GM19397 (cell line): ENCODE data around the gene RAPGEF6.
"Not testable (repeated sequence)": the region's sequence is repeated elsewhere in the genome, so short reads cannot be mapped to it uniquely, and the experiment has no call there.

Experiments
- ATAC-seq: cut with Tn5 transposase; IDR thresholded peaks from one replicate; pipeline ENCODE4 v1.9.1; 2021; ENCODE audit warnings: mild to moderate bottlenecking, moderate library complexity; ENCODE audit not compliant: unreplicated experiment

Gene RAPGEF6

DNA sequence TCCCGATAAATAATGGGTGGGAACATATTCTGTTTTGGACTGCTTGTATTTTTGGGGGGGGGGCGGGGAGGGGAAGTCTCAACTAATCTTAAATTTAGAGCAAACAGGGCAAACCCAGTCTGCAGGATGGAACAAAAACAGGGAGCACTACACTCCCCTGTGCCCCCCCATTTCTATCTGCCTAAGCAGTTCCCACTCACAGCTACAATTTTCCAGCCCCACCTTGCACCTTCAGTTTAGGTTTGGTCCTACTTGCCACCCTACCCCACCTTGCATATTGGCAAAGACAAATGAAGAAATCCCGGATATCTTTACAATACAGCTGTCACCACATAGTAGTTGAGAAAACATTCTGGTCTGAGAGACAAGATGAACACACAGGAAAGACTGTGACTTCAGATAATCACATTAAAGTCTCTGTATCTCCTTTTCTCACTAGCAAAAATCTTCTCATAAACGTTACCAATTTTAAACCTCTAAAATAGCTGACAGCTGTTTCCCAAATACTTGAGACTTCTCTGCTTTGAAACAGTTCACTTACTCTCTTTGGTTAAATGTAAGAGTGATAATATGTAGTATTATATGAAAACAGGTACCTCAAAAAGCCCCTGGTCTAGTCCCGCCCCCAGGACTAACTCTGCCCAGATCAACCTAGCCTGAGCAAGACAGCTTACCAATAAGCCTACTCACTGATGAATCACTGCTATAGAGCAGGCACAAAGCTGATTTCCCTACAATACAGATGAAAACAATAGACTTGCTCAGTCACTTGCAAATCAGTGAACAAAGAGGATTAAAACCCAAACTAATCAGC lies 5.2 kb upstream of the RAPGEF6 start:
- ATAC-seq: no peak

DNA sequence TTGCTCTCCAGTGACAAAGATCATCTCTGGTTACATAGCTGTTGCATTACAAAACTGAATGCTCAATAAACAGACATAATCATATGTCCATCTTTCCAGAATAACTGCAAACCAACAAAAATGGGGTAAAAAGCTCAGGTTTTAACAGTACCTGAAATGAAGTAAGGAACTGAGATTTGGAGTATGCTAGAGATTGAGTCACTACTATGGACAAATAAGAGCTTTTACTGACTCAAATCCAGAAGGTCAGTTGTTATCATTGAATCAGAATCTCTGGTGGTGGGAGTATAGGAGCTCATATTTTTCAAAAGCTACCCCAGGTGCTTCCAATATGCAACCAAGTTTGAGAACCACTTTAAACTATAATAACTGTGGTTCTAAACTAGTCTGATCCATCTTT lies 4.1 kb upstream of the RAPGEF6 start:
- ATAC-seq: no peak

DNA sequence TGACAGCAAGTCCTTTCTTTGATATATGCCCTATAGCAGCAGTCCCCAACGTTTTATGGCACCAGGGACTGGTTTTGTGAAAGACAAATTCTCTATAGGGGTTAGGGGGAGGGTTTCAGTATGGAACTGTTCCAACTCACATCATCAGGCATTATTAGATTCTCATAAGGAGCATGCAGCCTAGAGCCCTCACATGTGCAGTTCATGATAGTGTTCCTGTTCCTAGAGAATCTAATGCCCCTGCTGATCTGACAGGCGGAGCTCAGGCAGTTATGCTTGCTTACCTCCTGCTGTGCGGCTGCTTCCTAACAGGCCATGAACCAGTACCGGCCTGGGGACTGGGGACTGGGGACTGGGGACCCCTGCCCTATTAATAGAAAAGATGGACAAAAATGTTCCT lies 2.7 kb upstream of the RAPGEF6 start:
- ATAC-seq: no peak

DNA sequence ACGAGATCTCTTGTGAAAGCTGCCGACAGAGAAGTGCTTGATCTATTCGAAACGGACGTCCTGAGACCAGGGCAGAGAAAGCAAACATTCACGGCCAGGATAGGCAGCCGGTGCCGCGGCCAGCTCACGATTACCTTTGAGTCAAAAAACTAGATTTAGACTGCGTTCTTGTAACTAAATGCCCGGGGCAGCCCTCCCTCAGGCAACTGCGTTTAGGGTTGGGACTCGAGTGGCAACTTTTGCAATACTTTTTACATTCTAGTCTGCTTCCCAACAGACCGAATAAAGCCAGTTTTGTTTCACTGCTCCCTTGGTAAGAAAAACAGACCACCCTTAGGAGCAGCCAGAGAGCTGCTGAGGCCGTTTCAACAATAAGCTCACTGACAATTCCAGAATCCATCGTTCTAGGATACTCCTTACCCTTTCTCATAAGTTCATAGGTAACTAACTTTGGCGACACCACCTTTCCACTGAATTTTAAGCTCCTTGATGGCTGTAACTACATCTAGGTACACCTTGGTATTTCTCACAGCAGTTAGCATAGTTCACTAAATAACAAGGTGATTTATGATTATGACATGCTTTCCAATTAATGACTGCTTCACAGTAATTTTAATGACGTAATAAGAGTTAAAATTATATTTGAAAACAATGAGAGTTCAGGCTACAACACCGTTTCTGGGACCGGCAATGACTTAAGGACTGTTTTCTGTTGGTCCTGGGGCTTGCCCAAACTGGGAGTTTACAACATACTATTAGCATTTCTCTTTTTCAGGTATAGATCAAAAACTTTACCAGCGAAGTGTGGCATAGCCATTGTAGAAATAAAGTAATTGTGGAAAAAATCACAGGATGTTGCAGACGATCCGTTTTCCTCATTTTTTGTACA lies 899 bp upstream of the RAPGEF6 start:
- no peak for ATAC-seq

DNA sequence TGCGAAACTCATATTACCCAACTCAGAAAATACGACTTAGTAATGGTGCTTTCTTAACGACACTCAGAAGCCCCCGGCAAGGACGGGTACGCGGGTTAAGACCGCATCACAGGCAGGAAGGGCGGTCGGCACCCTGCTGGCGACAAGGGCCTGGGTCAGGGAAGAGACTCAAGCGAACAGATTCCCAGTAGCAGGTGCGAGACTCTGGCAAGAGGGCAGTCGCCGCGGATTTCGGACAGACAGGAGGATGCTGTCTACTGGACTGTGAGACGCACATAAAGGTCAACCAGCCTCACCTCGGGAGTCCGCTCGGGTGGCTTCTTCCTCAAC lies 398 bp downstream of the RAPGEF6 start:
- ATAC-seq: peak; percentile 23

DNA sequence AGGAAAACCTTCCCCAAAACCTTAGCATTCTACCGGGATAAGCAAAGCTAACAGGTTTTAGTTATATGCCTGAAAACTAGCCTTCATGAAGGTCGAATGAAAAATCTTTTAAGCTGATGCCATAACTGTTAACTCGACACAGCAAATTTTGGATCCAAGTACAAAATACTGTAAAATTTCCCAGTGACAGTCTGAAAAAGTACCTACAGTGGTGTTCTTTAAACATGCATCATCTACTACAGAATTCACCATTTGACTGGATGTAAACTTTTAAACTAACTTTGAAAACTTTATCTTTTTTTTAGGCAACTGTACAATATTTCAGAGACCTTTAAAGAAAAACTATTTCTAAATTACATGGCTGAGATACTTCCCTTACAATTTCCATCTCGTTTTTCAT lies 791 bp downstream of the RAPGEF6 start:
- ATAC-seq: no peak

DNA sequence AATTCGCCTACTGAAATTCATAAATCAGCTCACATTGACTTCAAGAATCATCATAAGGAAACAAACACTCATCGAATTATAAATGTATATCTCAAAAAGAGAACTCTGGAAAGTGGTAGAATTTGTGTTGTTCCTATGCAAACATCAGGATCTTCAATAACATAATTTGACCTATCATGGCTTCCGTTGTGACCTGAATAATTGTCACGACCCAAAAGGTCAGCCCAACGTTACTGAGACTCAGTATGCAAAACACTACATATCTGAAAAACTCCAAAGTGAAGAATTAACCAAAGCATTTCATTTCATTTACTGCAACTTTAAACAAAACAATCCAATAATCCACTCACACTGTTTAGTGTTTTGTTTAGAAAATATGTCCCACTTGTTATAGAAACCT lies 1.2 kb downstream of the RAPGEF6 start:
- no peak for ATAC-seq

DNA sequence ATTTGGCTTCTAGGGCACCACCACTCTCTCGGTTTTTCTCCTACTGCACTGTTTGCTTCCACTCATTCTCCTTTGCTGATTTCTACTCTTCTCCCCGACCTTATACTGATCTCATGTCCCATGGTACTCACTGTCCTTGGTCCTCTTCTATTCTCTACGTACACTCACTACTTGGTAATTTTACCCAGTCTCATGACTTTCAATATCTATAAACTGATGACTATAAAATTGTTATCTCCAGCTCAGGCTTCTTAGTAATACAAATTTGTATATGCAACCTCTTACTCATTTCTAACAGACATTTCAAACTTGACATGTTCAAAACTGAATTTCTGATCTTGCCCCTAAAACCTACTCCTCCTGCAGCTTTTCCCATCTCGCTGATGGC lies 4.1 kb downstream of the RAPGEF6 start:
- ATAC-seq: no peak

DNA sequence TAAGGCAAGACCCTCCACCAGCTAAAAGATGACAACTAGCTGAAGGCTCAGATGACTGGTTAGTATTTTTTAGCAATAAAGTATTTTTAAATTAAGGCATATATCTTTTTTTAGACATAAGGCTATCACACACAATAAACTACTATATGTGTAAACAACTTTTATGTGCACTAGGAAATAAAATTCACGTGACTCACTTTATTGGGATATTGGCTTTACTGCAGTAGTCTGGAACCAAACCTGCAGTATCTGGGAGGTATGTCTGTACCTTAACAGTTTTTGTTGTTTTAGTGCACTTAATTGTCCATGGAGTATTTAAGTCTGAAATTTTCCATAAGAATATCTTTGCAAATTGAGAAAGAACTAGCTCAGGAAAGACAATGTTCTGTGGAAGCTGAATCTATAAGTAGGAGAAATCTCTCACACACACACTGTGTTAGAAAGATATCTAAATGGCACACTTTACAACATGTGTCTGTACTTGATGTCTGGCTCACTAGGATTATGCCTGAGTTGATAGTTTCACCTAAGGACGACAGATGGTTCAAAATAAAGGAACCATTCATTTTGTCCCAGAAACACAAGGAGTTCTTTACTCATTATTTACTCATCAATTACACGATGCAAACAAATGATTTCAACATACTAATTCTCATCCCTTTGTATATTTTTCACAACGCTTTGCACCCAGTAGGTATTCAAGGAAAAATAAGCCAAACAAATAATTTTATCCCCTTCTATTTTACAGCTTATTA lies 4.6 kb downstream of the RAPGEF6 start:
- ATAC-seq: no peak

DNA sequence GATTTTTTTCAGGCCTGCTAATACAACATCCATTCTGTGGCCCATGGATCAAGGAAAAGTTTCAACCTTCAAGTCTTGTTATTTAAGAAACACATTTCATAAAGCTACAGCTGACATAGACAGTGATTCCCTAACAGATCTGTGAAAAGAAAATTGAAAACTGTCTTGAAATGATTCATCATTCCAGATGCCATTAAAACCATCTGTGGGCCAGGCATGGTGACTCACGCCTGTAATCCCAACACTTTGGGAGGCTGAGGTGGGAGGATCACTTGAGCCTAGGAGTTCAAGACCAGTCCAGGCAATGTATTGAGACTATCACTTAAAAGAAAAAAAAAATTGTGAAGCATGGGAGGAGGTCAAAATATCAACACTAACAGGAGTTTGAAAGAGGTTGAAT lies 6.0 kb downstream of the RAPGEF6 start:
- ATAC-seq: no peak

DNA sequence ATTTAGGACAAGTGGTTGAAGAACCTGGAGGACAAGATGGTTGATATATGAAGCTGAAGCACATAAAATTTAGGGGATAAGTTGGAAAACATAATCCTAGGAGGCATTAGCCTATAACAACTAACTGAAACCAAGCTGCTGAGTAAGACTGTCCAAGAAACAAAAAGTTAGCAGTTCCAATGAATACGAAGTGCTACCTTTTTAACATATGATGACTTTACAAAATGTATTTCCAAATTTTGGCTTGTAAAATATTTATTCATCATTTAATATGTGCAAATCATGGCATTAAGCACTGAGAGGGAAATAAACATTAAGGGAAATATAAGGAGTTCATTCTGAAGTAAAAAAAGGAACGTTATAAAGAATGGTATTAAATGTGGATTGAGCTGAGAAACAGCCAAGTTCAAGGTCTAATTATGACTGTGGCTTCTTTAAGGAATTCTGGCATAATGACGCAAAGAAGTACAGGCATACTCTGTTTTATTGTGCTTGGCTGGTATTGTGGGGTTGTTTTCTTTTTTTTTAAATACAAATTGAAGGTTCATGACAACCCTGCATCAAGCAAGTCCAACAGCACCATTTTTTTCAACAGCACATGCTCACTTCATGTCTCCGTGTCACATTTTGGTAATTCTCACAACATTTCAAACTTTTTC lies 7.7 kb downstream of the RAPGEF6 start:
- ATAC-seq: no peak

DNA sequence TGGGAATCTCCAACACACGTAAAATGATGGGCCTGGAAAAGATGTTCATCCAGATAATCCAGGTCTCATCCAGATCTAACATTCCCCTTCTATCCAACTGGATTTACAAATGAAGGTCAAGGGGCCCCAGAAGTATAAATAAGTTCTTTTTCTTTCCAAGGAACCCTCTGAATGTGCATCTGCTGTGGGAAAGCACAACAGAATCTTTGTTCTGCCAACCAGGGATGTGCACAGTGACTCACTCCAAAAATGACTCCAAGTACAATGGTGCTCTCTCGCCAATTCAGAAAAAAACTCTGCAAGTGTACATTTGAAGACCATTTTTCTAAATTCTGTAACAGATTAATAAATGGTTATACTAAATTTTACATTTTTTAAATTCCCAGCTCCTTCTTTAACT lies 12.4 kb downstream of the RAPGEF6 start:
- ATAC-seq: no peak

DNA sequence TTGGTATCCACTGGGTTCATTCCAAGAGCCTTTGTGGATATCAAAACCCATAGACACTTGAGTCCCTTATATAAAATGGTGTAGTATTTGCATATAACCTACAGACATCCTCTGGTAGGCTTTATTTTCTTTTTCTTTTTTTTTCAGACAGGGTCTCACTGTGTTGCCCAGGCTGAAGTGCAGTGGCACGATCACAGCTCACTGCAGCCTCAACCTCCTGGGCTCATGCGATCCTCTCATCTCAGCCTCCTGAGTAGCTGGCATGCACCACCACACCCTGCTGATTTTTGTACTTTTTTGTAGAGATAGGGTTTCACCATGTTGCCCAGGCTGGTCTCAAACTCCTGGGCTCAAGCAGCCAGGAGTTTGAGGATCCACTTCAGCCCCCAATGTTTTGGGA lies 13.9 kb downstream of the RAPGEF6 start:
- ATAC-seq: not testable (repeated sequence)

DNA sequence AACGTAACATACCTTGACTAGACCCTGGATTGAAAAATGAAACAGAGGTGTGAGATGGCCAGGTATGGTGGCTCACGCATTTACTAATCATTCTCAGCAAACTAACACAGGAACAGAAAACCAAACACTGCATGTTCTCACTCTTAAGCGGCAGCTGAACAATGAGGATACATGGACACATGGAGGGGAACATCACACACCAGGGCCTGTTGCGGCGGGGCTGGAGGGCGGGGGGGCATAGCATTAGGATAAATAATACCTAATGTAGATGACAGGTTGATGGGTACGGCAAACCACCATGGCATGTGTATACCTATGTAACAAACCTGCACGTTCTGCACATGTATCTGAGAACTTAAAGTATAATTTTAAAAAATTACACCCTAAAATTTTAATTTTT lies 15.9 kb downstream of the RAPGEF6 start:
- no peak for ATAC-seq

DNA sequence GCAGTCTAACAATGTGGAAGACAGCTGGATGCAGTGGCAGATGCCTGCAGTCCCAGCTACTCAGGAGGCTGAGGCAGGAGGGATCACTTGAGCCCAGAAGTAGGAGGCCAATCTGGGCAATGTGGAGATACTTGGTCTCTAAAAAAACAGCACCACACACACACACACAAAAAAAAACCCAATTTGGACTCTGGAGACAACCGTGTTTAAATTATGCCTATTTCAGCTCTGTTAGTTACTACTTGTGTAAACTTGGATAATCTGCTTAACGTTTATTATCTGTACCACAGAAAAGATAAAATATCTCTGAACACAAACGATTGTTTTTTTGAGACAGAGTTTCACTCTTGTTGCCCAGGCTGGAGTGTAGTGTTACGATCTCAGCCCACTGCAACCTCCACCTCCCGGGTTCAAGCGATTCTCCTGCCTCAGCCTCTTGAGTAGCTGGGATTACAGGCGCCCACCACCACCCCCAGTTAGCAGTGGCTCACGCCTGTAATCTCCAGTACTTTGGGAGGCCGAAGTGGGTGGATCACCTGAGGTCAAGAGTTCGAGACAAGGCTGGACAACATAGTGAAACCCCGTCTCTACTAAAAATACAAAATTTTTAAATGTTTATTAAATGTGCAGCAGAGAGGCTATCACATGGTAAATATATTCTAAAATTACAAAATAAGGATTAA lies 17.7 kb downstream of the RAPGEF6 start:
- no peak for ATAC-seq

DNA sequence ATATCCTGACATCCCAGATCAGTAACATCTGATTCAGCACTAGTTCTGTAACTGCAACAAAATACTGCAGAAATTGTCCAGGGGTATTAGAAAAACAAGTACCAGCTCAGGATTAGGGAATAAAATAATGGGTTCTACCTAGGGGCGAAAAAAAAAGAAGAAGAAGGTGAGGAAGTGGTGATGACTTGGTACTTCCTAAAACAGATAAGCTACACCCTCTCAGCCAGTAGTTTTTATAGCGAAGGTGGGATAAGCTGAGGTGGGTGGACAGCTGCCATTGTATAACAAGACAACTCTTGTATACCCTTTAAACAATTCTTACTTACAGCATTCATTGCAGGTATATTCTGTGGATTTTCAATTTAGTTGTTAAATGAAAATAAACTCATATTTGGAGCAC lies 19.1 kb downstream of the RAPGEF6 start:
- no peak for ATAC-seq

DNA sequence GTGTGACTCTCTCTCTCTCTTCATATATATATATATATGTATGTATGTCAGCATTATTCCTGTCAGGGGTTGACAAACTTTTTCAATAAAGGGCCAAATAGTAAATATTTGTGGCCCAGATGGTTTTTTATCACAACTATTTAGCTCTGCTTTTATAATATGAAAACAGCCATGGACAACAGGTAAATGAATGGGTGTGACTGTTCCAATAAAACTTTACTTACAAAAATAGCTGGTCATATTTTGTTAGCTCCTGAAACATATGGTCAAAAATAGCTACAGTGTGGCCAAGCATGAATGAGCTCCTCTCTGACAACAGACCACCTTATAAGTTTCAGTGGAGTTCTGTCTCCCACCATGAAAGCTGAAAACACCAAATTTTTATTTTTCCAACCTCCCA lies 21.6 kb downstream of the RAPGEF6 start:
- ATAC-seq: no peak

DNA sequence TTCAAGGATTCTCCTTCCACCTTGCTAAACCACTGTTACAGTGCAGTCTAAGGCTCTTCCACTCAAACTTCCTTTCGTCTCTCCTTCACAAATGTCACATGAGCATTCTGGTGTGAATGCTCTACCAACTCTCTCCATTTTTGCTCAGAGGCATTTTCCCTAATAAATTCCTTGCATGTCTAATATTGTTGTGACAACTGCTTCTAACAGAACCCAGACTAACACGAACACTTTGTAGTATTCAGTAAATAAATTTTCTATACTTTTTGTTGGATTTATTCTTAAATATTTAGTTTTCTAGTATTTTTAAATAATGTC lies 24.0 kb downstream of the RAPGEF6 start:
- no peak for ATAC-seq

DNA sequence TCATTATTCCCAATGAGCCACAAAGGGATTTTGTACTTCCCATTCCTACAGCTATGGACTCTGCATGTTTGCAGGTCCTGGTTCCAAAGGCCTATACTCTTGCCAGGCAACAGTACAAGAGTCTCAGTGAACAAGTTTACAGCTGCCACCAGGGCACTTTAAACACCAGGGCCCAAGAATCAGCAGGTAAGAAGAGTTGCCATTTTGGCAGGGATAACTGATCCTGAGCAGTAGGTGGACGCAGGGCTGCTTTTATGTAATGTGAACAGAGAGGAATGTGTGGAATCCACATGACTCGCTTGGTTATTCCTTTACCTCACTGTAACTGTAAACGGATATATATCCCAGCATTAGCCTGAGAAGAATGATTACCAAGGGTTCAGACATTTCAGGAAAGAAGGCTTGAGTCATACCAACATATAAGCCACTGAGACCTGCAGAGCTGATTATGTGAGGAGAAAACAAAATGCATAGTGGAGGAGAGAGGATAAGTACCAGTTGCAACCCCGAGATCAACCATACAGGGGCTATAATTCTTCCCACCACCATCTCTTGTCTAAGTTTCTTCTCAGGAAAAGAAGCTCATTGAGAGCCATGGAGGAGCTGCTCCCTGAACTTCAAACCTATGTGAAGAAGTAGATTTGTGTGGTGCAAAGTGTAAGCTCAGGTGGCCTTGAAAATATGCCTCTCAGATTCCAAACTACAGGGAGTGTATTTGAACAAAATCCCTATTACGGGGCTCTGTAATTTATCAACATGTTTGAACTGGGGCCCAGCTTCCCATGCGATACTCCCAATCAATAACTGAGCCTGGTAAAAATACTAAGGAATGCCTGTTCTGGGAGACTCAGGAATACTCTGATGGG lies 24.6 kb downstream of the RAPGEF6 start:
- no peak for ATAC-seq

DNA sequence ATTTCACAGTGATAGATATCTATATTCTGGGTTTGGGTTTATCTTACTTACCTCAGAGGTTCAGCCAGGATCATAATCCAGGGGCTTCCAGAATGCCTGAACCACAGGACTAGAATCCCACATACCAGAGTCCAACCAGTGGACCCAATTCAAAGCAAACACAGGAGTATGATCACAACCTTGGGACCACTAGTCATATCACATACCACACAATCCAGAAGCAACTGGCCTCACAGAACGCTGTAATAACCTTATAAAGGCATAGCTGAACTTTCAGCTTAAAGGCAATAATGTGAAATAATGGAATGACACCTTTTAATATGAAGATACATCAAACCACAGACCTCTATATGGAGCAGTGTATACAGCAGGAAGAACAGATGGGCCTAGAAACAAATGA lies 25.3 kb downstream of the RAPGEF6 start:
- no peak for ATAC-seq
